ENCODE results near the gene CTDSPL. TPM values are rescaled to one million over a fixed set of nuclear protein-coding genes. Genes with fewer than 3 reads are reported as not detected.

The CTDSPL gene
- total RNA-seq, 1 experiment from 2014 or later, result 16.6 TPM

- no peaks in the 10 kb centered on the region for H3K4me1 ChIP-seq (ENCODE audit: control insufficient read depth, insufficient read depth, low read length)
- intact Hi-C loops (cut with micrococcal nuclease; ENCODE audit: unreplicated experiment), result no loop called here
- H3K4me3 ChIP-seq (ENCODE audit: low read depth in 2 of 2, low read length in 2 of 2), result no peak overlapping the region
- ATAC-seq (peak; percentile 85), DNase-seq (ENCODE audit: low read depth, low spot score) (no peak)
- no TSS peak for BruUV-seq (replicated peaks)
- TF ChIP-seq REST (IDR thresholded peaks at IDR 0.05; ENCODE audit: insufficient read depth in 1 of 2, low read depth in 2 of 2, low read length in 1 of 2), result no peak
- TF ChIP-seq CTCF (IDR thresholded peaks at IDR 0.05), result peak; percentile 80
- H3K36me3 ChIP-seq (ENCODE audit: control insufficient read depth, insufficient read depth, low read length), result no peaks in the 10 kb centered on the region
- in situ Hi-C loops (cut with HindIII; ENCODE audit: low pct_unique_long_range_greater_than_20kb, low sequenced_read_pairs), result no loop called here
- H3K27me3 ChIP-seq (ENCODE audit: control insufficient read depth, insufficient read depth, low read length), result no peaks in the 10 kb centered on the region
- ChIA-PET POLR2A (no interaction called here), CTCF (interaction anchor here (0.9 kb wide), 1 partner anchor 55 kb away, joined by 4 read pairs; no protein-coding TSS in a partner anchor)
- H3K9me3 ChIP-seq (ENCODE audit: control insufficient read depth, insufficient read depth, low read depth, low read length), result no peaks in the 10 kb centered on the region
- H3K27ac ChIP-seq (ENCODE audit: low read length), result no peak overlapping the region
These were observed 142.9 kb downstream of the CTDSPL start for GRCh38 chr3:38004415-38005075.

- ATAC-seq, result no peak
- ChIA-PET CTCF (no interaction called here), POLR2A (no interaction called here)
- no peak overlapping the region for H3K4me3 ChIP-seq (ENCODE audit: low read depth in 2 of 2, low read length in 2 of 2)
- H3K36me3 ChIP-seq (ENCODE audit: control insufficient read depth, insufficient read depth, low read length), result no peaks in the 10 kb centered on the region
- intact Hi-C loops (cut with micrococcal nuclease; ENCODE audit: unreplicated experiment), result no loop called here
- no peaks in the 10 kb centered on the region for H3K9me3 ChIP-seq (ENCODE audit: control insufficient read depth, insufficient read depth, low read depth, low read length)
- no peak overlapping the region for H3K27ac ChIP-seq (ENCODE audit: low read length)
- TF ChIP-seq SIN3A (IDR thresholded peaks at IDR 0.05; ENCODE audit: borderline replicate concordance, insufficient read depth, low read depth, low read length) (no peak), TCF7L2 (IDR thresholded peaks at IDR 0.05; ENCODE audit: low read depth, low read length) (no peak), CTCF (IDR thresholded peaks at IDR 0.05) (no peak), REST (IDR thresholded peaks at IDR 0.05; ENCODE audit: insufficient read depth in 1 of 2, low read depth in 2 of 2, low read length in 1 of 2) (no peak), POLR2AphosphoS5 (IDR thresholded peaks at IDR 0.05; ENCODE audit: low read depth, low read length) (no peak)
- in situ Hi-C loops (cut with HindIII; ENCODE audit: low pct_unique_long_range_greater_than_20kb, low sequenced_read_pairs), result no loop called here
- BruUV-seq (replicated peaks), result no TSS peak
- H3K27me3 ChIP-seq (ENCODE audit: control insufficient read depth, insufficient read depth, low read length), result no peaks in the 10 kb centered on the region
- H3K4me1 ChIP-seq (ENCODE audit: control insufficient read depth, insufficient read depth, low read length), result no peaks in the 10 kb centered on the region
- no peak for DNase-seq (ENCODE audit: low read depth, low spot score)
These were observed 143.7 kb downstream of the CTDSPL start for GRCh38 chr3:38005076-38006020.
